Measurements from ENCODE around the gene NPHP4.

Gene NPHP4

GRCh38 chr1:5950994-5951785, 41.0 kb downstream of the NPHP4 start:
- DNase-seq (ENCODE audit: low read depth in 2 of 2, low spot score in 1 of 2): no peak

- DNase-seq (ENCODE audit: low read depth in 2 of 2, low spot score in 1 of 2): no peak
Measured at GRCh38 chr1:5950201-5950895, 41.9 kb downstream of the NPHP4 start.

GRCh38 chr1:5949761-5950100, 42.5 kb downstream of the NPHP4 start:
- no peak for DNase-seq (ENCODE audit: low read depth in 2 of 2, low spot score in 1 of 2)

- DNase-seq (ENCODE audit: low read depth in 2 of 2, low spot score in 1 of 2): no peak
Measured at GRCh38 chr1:5949085-5949760, 43.0 kb downstream of the NPHP4 start.

- DNase-seq (ENCODE audit: low read depth in 2 of 2, low spot score in 1 of 2): no peak
Measured at GRCh38 chr1:5948681-5949005, 43.6 kb downstream of the NPHP4 start.

- no peak for DNase-seq (ENCODE audit: low read depth in 2 of 2, low spot score in 1 of 2)
Measured at GRCh38 chr1:5947978-5948680, 44.1 kb downstream of the NPHP4 start.

GRCh38 chr1:5947071-5947821, 45.0 kb downstream of the NPHP4 start:
- DNase-seq (ENCODE audit: low read depth in 2 of 2, low spot score in 1 of 2): no peak

GRCh38 chr1:5945445-5945844, 46.8 kb downstream of the NPHP4 start:
- no peak for DNase-seq (ENCODE audit: low read depth in 2 of 2, low spot score in 1 of 2)

GRCh38 chr1:5944843-5945167, 47.4 kb downstream of the NPHP4 start:
- DNase-seq (ENCODE audit: low read depth in 2 of 2, low spot score in 1 of 2): no peak

- DNase-seq (ENCODE audit: low read depth in 2 of 2, low spot score in 1 of 2): no peak
Measured at GRCh38 chr1:5944154-5944842, 47.9 kb downstream of the NPHP4 start.

GRCh38 chr1:5943343-5944124, 48.7 kb downstream of the NPHP4 start:
- DNase-seq (ENCODE audit: low read depth in 2 of 2, low spot score in 1 of 2): no peak

DNA sequence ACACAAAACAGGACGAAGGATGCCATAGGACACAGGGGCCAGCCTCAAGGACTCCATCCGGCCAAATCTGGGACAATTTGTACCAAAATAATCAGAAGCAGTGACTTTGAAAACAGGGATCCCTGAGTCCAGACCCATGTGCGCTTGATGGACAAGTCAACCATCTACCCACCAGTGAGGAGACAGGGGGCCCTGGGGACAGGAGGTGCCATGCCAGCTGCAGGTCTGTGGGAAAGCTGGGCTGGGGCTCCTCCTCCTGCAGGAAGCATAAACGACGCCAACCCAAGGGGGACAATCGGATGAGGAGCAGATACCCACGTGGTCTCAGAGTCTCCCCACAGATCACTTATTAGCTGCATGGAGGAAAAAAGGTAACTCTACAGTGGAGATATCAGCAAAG, 50.6 kb downstream of the NPHP4 start:
- no peak for DNase-seq (ENCODE audit: low read depth in 2 of 2, low spot score in 1 of 2)

- no peak for DNase-seq (ENCODE audit: low read depth in 2 of 2, low spot score in 1 of 2)
Measured at GRCh38 chr1:5940723-5941407, 51.4 kb downstream of the NPHP4 start.

GRCh38 chr1:5939271-5940170, 52.7 kb downstream of the NPHP4 start:
- no peak for DNase-seq (ENCODE audit: low read depth in 2 of 2, low spot score in 1 of 2)

DNA sequence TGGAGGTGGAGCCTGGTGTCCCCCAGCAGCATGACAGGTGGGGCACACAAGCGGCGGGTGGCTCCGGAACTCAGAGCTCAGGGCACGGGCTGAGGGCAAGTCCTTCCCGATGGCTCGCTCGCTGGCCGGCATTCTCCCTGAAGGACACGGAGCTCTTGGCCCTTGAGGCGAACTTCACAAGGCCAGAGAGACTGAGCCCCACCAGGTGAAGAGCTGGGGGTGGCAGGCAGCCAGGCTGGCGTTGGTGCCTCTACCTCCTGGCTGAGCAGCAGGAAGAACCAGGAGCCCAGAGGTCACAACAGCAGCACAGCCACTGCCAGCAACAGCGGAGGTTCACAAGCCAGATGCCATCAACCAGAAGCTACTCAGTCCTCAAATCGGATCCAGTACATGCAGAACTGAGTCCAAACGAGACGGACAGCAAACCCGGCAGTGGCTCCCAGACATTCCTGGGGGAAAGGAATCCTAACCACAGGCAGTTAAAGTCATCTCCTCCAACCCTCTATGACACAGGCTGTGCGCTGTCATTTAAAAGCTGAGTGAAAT, 54.1 kb downstream of the NPHP4 start:
- DNase-seq (ENCODE audit: low read depth in 2 of 2, low spot score in 1 of 2): no peak

DNA sequence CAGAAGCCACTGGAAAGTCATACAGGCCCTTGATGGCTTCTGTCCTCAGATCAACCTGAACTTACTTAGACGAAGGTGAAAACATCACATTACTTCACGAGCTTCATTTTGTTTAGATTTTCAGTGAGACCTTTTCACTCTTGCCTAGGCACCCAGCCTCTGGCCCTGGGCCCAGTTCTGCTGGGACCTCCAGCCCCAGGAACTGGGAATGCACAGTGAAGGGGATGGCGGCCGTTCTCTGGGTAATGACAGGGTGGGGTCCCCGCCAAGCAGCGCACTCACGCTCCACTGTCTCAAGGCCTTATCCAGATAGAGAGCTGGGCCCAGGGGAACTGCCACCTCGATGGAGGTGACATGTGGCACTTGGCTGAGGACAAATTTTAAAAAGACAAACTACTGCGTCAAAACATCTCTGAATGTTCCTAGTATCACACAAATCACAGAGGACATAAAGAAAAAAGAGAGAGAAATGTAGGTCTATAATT, 54.8 kb downstream of the NPHP4 start:
- no peak for DNase-seq (ENCODE audit: low read depth in 2 of 2, low spot score in 1 of 2)

DNA sequence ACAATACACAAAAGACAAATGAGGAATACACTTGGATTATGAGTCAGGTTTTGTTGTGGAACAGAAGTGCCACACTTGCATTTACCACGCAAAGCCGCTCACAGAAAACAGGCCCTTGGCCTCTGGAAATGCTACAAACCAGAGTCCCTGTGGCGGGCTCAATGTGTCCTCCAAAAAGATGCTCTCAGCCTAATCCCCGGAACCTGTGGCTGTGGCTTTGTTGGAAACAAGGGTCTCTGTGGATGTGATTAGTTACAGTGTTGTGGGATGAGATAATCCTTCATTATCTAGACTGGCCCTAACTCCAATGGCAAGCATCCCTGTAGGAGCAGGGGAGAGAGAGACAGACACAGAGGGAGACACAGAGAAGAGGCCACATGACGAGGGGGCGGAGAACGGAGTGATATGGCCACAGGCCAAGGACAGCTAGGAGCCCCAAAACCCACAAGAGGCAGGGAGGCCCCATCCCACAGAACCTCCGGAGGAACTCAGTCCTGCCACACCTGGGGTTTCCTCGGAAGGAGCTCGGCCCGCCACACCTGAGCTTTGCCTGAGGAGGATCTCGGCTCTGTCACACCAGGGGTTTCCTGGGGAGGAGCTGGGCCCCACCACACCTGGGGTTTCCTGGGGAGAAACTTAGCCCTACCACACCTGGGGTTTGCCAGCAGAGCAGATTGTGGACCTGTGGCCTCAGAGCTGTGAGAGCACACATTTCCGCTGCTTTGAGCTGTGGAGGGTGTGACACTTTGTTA, 55.4 kb downstream of the NPHP4 start:
- DNase-seq (ENCODE audit: low read depth in 2 of 2, low spot score in 1 of 2): no peak

All from stimulated activated CD8-positive, alpha-beta memory T cell treated with anti-CD3 and anti-CD28 coated beads, Interleukin-4, amount 100 ng/mL, for 1 hour (primary cell).